ENCODE data around the gene PTPRF.

DNA sequence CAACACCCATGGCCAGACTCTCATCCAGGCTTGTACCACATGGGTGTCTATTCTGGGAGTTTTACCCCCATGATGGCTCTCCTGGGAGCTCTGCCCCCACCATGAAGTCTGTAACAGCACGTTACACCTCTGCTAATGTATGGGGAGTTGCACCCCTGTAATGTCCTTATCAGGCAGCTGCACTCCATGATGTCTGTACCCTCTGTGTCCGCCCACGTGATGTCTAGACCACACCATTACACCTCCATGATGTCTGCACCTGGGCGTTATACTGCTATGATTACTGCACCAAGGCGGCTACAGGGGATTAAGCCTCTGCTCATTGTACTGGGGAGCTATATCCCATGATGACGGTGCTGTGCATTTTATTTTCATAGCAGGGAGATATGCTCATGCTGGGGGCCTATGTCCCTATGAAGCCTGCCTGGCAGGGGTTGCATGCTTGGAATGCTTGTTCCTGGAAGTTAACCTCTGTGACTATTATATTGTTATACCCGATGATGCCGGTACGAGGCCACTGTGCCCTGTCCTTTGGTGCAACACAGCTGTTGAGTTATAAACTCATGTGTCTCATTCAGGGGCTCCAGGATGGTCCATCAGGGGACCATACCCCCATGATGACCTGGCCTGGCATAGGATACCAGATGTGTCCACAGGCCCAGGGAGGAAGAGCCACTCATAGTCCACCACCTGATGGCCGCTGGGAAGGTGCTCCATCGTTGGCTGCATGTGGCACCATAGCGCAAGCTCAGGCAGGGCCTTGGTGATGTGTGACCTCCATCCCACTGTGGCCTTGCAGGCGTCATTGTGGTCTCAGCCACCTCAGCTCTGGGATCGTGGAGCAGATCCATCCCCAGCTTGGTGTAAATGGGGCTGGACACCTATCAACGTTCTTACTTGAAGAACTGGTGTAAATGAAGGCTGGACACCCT is 12.1 kb downstream of the PTPRF start:
- TF ChIP-seq, protein P1, sequence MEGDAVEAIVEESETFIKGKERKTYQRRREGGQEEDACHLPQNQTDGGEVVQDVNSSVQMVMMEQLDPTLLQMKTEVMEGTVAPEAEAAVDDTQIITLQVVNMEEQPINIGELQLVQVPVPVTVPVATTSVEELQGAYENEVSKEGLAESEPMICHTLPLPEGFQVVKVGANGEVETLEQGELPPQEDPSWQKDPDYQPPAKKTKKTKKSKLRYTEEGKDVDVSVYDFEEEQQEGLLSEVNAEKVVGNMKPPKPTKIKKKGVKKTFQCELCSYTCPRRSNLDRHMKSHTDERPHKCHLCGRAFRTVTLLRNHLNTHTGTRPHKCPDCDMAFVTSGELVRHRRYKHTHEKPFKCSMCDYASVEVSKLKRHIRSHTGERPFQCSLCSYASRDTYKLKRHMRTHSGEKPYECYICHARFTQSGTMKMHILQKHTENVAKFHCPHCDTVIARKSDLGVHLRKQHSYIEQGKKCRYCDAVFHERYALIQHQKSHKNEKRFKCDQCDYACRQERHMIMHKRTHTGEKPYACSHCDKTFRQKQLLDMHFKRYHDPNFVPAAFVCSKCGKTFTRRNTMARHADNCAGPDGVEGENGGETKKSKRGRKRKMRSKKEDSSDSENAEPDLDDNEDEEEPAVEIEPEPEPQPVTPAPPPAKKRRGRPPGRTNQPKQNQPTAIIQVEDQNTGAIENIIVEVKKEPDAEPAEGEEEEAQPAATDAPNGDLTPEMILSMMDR (IDR thresholded peaks at IDR 0.05) = no peak
- TF ChIP-seq POLR2AphosphoS5 (IDR thresholded peaks at IDR 0.05) (no peak), POLR2A (IDR thresholded peaks at IDR 0.05) (no peak)
